NCI-H82 treated with DMSO at 0.1 percent for 48 hours (cell line): ENCODE measurements around the gene RALA.
"Not testable (repeated sequence)": the region's sequence is repeated elsewhere in the genome, so short reads cannot be mapped to it uniquely, and the experiment has no call there.

ENCODE experiments used
- DNase-seq: peaks from one replicate; lab custom pipeline; 2025; ENCODE audit not compliant: unreplicated experiment; lab: John Stamatoyannopoulos, UW

Gene RALA

DNA sequence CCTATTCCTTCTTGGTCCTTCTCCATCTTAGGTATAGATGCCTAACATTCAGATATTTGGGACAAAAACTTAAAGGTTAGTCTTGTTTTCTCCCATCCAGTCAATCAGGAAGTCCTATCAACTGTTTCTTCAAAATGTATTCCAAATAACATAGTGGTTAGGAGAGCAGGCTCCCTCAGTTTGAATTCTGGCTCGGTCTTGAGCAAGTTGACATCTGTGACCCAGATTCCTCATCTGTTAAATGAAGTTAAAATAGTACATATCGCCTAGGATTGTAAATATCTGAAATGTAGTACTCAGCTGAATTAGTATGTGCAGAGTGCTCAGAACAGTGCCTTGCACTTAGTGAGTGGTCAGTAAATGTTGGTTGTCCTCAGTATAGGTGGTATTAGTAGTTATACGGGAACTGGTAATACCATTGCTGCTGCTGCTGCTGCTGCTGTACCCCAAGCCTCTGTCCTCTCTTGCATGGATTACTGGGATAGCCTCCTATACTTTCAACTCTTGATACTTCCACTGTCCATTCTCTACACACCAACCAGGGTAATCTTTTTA lies 58.6 kb downstream of the RALA start:
- DNase-seq: no peak

DNA sequence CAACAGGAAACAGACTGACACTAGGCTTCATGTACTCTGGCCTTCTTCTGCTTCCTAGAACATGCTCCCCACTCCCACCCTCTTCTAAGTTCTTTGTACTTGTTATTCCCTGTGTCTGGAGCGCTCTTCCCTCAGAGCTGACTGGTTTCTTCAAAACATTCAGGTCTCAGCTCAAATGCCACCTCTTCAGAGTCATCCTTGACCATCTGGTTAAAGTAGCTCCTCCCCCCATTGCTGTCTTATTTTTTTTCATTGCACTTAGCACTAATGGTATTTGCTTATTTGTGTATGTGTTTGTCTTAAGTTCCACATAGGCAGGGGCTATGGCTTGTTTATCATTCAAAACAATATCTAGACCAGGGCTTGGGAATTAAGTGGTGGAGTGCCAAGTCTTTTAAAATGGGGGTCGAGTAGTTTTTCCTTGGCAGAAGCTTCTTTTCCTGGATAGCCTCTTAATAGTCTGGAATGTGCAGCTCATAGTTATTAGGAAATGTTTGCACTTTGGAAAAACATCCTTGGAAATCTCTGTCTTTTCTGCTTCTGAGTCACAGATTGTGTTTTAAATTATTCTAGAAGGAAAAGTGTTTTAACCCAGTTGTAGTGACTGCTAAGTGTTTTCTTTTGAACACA lies 60.0 kb downstream of the RALA start:
- DNase-seq: peak; percentile 79

DNA sequence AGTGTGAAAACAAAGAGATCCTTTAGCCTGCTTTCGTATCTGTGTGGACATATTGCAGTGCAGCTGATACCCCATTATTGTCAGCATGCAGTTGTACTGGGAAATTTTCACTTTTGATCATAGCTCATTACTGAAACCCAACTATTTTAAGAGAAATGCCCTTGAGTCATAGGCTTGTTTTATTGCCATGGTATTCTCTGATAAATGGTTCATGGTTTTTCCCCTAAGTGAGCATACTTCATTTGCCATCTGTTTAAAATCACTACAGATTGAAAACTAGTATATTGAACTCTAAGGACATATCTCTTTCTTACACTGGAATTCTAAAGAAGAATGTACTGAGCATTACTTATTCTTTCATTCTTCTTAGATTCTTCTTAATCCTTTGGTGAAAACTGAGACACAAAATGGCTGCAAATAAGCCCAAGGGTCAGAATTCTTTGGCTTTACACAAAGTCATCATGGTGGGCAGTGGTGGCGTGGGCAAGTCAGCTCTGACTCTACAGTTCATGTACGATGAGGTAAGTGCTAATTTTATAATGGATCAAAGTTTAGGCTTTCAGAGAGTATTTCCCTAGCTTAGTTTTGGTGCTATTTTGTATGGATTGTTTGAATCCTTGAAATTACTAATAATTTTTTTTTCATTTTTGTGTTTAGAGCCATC lies 63.0 kb downstream of the RALA start:
- DNase-seq: no peak

DNA sequence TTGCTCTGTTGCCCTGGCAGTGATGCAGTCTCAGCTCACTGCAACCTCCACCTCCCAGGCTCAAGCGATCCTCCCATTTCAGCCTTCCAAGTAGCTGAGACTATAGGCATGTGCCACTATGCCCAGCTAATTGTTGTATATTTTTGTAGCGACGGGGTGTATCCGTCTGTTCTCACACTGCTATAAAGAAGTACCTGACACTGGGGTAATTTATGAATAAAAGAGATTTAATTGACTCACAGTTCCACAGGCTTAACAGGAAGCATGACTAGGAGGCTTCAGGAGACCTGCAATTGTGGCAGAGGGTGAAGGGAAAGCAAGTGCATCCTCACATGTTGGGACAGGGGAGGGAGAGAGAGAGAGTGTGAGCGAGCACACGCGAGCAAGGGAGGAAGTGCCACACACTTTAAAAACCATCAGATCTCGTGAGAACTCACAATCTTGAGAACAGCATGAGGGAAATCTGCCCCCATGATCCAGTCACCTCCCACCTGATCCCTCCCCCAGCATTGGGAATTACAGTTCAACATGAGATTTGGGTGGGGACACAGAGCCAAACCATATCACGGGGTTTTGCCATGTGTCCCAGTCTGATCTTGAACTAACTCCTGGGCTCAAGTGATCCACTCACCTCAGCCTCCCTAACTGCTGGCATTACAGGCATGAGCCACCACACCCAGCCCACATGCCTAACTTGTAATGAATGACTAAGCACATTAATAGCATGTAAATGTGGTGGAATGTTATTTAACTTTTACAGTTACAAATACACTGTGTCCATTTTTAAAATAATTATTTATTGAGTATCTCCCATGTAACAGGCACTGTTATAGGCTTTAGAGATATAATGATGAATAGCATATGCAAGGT lies 65.5 kb downstream of the RALA start:
- DNase-seq: no peak

DNA sequence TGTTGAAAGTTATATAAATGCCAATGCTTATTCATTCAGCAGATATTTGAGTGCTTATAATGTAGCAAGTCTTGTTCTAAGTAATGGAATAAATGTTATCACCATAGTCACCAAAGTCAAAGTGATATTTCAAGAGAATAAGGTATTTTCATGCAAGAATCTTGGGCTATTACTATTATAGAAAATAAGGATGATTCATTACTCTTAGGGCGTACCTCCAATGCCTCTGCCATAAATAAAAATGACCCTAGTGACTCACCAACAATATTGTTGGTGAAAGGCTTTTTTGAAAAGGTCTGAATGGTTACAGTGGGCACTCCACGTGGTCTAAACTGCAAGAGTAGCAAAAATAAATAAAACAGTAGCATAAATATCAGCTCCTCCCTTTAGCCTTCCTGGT lies 68.4 kb downstream of the RALA start:
- no peak for DNase-seq

DNA sequence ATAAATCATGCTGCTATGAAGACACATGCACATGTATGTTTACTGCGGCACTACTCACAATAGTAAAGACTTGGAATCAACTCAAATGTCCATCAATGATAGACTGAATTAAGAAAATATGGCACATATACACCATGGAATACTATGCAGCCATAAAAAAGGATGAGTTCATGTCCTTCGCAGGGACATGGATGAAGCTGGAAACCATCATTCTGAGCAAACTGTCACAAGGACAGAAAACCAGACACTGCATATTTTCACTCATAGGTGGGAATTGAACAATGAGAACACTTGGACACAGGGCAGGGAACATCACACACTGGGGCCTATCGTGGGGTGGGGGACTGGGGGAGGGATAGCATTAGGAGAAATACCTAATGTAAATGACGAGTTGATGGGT lies 69.7 kb downstream of the RALA start:
- not testable (repeated sequence) for DNase-seq

DNA sequence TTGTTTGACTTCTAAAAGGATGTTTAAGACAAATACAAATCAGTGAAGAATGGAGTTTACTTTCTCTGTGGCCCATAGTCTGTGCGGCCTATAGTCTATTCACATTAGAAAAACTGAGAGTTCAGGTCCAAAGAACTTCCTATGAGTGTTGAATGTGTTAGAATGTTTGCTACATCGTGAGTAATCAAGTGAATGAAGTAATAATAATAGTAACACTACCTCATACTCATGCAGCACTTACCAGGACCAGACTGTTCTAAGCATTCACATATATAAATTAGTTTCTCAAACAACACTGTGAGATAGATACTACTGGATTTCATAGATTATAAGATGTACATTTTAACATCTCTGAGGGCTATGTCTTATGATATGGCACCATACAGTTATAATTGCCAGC lies 70.4 kb downstream of the RALA start:
- DNase-seq: no peak

DNA sequence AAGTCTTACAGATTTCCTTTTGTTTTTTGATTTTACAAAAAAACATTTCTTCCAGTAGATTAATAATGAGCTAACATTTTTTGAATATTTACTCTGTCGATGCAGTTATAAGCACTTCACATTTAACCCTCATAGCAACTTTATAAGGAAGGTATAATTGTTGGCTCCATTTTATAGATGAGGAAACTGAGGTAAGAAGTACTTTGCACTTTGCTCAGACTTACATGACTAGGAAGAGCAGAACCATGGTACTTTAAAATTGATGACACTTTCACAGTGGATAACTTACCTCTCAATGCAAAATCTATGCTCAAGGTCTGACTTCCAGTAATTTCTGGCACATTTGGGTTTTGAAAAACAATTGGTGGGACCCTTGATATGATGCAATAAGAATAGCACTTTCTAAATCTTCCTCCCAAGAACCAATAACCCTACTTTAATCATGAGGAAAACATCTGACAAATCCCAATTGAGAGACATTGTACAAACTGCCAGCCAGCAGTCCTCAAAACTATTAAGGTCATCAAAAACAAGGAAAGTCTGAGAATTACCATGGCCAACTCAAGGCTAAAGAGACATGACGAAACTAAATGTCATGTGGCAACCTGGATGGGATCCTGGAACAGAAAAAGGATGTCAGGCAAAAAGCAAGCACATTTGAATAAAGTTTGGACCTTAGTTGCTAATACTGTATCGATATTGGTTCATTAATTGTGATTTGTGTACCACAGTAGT lies 72.6 kb downstream of the RALA start:
- no peak for DNase-seq

DNA sequence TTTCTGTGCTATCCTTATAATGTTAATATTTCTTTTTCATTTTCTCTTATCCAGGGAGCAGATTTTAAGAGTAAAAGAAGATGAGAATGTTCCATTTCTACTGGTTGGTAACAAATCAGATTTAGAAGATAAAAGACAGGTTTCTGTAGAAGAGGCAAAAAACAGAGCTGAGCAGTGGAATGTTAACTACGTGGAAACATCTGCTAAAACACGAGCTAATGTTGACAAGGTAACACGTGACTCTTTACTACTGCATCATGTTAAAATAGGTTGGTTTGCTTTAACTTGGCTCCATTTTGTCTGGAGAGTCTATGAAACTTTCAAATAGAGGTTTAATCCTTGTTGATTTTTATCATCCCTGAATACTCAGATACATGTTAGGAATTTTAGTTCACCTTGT lies 73.3 kb downstream of the RALA start:
- no peak for DNase-seq

DNA sequence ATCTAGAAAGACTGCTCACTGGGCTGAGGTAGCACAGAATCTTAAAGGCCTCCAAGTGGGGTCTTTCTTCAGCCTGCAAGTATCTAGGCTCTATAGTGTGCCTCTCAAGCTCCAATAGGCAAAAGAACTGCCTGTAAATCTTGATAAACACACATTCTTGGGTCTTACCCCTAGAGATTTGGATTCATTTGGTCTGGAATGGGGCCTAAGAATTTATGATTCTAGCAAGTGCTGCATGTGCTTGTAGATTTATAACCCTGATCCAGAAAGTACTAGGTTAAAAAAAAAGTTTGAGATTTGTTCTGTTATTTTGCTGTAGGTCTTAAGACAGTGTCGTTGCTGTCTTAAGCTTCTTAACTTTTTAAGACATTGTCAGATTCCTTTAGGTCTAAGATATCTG lies 74.1 kb downstream of the RALA start:
- no peak for DNase-seq

DNA sequence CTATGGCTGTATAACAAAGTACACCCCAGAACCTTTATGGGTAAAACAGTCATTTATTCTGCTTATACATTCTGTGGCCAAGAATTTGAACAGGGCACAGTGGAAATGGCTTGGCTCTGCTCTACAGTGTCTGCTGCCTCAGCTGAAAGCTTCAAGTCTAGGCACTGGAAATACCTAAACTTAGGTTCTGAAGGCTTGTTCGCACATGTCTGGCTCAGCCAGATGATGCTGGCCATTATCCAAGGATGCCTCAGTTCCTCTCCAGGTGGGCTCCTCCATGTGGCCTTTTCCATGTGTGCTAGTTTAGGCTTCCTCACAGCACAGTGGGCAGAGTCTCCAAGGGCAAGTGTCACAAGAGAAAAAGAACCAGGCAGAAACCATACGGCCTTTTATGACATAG lies 76.8 kb downstream of the RALA start:
- no peak for DNase-seq

DNA sequence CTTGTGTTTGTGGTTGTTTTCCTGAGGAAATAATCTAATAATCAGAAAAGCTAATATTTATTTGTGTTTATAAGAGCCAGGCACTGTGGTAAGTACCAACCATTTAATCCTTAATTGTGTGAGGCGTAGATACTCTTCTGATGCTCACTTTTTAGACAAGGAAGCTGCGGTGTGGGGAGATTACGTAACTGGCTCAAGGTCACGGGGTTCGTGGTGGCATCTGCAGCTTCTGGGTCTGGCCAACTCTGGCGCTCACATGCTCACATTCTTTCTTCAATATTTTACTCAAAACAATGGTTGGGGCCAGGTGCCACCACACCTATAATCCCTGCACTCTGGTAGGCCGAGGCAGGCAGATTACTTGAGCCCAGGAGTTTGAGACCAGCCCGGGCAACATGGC lies 77.6 kb downstream of the RALA start:
- DNase-seq: no peak

DNA sequence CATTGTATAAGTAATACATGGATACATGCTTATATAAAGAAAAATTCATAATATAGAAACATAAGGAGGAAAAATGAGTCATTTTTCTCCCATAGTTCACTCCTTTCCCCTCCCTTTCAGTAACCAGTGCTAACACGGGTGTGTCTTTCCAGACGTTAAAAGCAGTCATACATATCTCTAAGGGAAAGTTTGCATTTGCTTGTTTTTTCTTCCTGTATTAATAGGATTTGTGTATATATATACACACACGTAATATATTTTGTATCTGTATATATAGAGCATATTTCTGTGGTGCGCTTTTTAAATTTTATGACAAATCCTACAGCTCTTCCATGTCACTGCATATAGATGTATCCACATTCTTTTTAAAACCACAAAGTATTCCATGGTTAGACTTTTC lies 78.8 kb downstream of the RALA start:
- no peak for DNase-seq

DNA sequence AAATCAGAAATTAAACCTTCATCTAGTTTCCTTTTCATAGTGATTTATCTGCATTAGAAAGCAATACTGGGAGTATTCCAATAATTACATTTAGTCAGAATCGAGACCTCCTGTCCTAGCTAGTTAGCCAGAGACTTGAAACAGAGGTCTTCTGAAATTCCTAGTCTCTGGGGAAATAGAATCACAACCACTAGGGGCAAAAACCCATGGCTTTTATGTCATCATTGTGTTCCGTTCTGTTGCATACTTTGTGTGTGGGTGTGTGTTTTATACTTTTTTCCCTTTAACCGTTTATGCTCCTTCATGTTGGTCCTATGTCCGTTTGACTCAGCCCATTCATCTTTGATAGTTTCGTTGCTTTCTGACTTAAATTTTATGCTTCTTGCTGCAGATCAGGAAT lies 79.8 kb downstream of the RALA start:
- DNase-seq: no peak

DNA sequence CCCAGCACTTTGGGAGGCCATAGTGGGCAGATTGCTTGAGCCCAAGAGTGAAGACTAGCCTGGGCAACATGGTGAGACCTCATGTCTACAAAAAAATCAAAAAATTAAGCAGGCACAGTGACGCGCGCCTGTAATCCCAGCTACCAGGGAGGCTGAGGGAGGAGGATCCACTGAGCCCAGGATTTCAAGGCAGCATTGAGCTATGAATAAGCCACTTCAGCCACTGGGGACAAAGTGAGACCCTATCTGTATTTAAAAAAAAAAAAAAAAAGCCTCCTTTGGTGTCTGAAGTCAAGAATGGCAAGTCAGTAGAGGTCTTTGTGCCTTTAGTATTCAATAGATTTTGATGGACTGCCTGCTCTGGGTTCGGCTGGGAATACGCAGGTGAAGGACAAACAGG lies 85.7 kb downstream of the RALA start:
- DNase-seq: no peak

DNA sequence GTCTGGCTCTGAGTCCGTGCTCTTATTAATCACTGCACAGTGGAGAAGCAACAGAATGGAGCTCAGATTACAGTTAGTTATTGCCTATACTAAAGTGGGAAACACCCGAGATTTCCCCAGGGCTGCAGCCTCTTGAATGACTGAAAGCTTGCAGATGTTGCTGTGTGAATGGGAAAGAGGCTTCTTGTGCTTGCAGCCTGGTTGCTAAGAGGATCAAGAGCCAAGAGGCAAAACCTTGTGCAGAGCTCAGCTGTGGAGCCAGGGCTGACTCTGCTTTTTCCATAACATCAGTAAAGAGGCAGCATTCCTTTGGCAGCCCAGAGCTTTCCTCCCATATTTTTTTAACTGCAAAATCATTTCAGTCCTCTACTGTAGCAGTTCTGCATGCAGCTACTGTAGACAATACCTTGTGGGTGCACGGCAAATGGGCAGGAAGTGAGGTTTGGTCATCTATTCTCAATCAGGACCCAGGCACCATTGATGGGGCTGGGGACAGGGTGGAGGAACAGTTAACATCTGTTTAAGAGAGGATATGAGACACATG lies 86.5 kb downstream of the RALA start:
- peak; percentile 57 for DNase-seq

DNA sequence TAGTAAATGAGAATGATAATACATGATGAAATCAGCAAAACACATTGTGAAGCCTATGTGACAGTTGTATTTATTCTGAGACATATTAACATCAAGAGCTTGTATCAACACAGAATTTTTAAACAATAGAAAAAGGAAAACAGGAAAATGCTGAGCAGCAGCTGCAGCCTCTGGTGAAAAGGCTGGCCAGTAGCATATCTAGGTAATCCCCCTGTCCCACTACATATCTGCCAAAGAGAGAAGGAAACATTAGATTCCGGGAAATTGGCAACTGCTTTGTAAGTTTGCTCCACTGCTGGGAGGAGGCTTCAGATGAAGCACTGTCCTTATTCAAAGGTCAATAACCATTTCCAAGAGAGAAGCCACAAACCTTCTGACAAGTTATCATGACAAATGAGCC lies 89.4 kb downstream of the RALA start:
- no peak for DNase-seq

DNA sequence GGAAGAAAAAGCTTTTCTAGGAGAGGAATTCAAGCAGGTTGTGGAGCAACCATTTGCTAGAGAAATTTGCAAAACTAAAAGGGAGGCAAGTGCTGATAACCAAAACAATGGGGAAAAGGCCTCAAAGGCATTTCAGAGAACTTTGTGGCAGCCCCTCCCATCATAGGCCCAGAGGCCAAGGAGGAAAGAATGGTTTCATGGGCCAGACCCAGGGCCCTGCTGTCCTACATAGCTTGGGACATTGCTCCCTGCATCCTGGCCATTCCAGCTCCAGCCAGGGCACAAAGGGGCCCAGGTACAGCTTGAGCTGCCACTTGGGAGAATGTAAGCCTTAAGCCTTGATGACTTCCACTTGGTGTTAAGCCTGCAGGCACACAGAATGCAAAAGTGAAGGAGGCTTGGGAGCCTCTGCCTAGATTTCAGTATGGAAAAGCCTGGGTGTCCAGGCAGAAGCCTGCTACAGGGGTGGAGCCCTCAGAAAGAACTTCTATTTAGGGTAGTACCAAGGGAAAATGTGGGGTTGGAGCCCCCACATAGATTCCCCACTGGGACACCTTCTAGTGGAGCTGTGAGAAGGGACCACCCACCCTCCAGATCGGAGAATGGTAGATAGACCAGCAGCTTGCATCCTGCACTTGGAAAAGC lies 91.2 kb downstream of the RALA start:
- no peak for DNase-seq

DNA sequence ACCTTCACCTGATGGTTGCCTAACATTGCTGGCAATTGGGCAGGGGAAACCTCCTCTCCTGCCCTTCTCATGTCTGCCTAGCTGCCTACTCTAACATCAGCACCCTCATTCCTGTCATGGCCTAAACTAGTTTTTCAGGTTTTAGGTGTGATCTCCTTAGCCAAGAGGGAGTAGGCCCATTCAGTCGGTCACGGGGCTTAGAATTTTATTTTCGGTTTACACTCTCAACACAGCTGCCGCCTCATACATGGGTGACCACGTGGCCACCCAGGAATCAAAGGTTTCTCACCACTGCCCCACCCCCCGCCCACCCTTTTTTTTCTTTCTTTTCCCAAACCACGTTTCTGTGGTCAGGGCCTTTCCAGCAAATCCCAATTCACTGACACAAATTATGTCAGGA lies 97.2 kb downstream of the RALA start:
- no peak for DNase-seq

DNA sequence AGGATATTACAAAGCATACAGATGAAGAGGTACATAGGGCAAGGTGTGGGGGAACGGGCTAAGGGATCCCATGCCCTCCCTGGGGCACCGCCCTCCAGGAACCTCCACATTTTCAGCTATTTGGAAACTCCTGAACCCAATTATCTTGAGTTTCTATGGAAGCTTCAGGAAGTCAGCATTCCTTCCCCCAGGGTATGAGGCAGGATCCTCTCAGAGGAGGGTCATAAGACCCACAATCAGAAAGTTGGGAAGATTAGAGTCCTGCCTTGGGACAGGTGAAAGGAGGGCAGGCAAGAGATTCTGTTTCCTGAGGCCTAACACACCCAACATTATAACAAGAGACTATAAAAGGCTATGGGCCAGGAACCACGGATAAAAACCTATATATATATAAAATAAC lies 98.0 kb downstream of the RALA start:
- DNase-seq: no peak
